Ecto neural progenitor cell (in vitro differentiated cells): ENCODE measurements around the gene CHRDL1.
A peak's percentile ranks its signal among the peaks of the same experiment; 100 is the strongest.

Source experiments
- DNase-seq: peaks from one replicate; pipeline ENCODE4 v3.0.0-alpha.2; 2018; ENCODE audit warnings: low spot score

Gene CHRDL1

GRCh38 chrX:110743679-110744340 lies 51.8 kb downstream of the CHRDL1 start:
- no peak for DNase-seq

DNA sequence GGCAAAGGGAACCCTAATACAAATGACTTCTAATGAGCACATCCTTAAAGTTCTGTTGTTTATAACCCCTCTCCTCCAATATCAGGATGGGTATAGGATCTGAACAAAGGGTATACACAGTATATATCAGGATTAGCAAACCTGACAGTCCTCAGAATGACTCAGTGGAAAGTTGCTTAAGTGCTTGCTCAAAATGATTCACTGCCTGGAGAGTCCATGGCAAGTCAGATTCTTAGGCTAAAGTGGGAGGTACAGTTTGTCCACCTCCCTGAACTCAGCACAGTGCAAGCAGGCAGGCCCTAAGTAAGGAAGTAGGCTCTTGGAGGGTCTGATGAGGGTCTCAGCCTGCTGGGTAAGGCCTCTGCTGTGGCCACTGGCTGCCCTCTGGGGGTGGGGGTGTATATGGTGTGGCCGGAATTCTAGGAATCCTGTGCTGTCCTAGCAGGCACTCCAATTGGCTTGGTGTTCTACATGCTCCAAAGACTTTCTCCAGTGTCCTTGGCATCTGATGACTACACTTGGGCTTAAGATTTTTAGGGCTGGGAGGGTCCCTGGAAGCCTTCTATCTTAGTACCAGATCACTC lies 54.3 kb downstream of the CHRDL1 start:
- no peak for DNase-seq

DNA sequence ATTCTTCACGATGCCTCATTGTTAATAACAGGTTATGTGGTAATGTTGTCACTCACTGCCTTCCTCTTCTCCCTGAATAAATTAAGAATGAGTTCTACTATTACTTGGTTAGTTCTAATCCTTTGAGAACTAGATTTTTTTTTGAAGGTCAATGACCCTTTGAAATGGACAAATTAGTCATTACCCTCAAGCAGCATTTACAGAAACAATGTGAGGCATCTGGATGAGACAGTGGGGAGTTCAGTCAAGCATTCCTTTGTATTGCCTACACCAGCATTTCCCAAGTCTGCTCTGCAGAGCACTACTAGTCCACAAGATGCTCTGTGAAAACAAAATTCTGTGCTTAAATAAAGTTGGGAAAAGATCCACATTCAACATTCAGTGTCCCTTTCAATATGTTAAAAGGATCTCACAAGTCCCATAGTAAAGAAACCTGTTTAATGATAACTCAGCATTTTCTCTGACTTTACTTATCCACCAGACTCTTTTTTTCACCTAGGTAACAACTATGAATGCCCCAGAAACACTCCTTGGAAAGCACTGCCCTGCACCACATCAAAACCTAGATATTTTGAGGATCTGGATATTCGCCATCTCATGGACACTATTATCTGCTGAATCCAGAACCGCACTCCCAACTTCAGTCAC lies 60.6 kb downstream of the CHRDL1 start:
- no peak for DNase-seq

DNA sequence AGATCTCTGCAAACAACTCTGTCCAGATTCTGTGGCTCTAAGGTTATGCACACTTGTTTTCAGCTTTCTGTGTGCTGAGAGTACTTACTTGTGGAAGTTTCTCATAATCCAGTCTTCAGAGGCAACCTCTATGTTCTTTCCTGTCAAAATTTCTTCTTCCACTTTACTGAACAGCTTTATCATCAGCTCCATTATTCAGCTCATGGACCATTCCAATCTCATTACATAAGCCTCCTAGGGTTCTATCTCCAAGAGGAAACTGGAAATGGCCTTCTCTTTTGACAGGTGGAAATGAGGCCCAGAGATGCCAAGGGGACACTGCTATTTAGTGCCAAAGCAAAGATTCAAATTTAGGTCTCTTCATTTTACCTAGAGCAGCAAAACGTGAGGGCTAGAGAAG lies 61.3 kb downstream of the CHRDL1 start:
- DNase-seq: no peak

GRCh38 chrX:110733166-110733565 lies 62.5 kb downstream of the CHRDL1 start:
- DNase-seq: no peak

GRCh38 chrX:110732266-110732665 lies 63.4 kb downstream of the CHRDL1 start:
- peak; percentile 49 for DNase-seq

DNA sequence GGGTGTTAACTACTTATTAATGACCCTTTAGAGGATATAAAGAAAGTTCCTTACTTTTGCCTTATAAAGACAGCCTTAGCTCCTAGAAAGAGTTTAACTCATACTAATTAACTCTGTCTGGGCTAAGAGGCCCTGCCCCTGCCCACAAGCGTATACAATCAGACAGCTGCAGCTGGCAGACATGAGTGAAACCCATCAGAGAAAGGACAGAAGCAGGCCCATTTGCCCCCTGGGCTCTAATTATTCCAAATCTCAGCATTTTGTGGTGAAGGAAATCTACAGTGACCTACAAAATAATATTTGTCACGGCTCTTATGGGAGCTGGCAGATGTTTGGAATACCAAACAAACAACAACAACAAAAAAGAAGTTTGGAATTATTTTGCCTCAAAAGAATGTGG lies 71.8 kb downstream of the CHRDL1 start:
- DNase-seq: no peak

DNA sequence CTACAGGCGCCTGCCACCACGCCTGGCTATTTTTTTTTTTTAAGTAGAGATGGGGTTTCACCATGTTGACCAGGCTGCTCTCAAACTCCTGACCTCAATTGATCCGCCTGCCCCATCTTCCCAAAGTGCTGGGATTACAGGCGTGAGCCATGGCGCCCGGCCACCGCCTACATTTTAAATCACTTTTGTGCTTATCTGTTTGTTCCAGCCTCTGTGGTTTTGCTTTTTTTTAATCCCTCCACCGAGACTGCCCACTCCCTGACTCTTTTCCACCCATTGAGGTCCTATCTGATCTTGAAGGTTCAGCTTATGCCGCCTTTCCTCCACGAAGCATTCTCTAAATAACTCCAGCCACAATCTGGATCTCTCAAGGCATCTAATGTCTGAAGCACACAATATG lies 73.5 kb downstream of the CHRDL1 start:
- DNase-seq: no peak

GRCh38 chrX:110713666-110714065 lies 82.0 kb downstream of the CHRDL1 start:
- DNase-seq: no peak

DNA sequence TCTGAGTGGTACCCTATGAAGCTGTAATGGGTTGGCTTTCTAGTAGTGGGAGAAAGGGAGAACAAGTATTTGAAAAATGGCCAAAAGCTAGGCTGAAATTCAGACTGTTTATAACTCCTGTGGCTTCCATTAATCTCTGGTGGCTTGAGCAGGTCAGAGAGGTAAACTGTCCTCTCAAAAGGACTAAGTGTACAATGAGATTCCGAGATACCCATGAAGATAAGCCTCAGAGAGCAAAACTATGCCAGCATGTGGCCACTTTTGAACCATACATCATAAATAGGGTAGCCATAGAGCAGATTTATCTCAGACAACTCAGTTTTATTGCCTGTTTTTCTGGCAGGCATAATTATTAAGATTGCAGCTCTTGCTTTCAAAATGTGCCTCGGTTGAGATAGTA lies 89.2 kb downstream of the CHRDL1 start:
- DNase-seq: no peak

- no peak for DNase-seq
Measured at GRCh38 chrX:110703641-110704040, 92.0 kb downstream of the CHRDL1 start.

- no peak for DNase-seq
Measured at GRCh38 chrX:110699109-110699508, 96.5 kb downstream of the CHRDL1 start.

- no peak for DNase-seq
Measured at GRCh38 chrX:110698696-110699095, 96.9 kb downstream of the CHRDL1 start.

DNA sequence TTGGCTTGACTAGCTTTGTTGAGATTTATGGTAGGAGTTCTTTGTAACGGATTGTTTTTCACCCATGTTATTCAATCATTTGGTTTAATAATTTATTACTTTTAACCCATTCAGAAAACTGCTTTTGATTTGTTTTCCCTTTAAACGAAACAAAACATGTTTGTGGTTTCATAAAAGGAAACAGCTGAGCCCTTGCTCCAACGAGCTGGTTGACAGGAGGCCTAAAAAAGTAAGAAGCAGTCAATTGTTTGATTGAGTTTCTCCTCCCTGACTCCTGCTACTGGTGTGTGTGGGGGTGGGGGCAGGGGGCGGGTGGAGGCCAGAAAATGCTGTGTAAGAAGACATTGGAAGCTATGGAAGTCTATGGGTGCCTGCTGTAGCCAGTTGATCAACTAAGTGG lies 102.8 kb downstream of the CHRDL1 start:
- DNase-seq: no peak

DNA sequence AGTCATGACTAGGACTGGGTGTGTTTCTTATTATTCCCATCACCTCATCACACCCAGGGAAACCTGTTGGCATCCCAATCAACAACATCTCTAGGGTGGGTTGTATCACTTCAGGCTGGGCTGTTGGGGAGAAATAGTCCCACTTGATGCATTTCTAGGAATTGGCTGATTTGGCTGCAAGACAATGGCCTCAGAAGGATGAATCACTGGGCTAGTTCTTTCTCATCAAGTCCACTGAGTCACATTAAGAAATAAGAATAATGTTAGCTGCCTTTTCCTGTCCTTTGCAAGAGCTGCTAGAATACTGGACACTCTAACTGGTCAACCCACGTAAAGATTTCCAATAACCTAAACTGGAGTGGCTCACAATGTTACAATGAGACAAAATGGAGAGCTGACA lies 104.2 kb downstream of the CHRDL1 start:
- DNase-seq: no peak

GRCh38 chrX:110684653-110685052 lies 111.0 kb downstream of the CHRDL1 start:
- no peak for DNase-seq

DNA sequence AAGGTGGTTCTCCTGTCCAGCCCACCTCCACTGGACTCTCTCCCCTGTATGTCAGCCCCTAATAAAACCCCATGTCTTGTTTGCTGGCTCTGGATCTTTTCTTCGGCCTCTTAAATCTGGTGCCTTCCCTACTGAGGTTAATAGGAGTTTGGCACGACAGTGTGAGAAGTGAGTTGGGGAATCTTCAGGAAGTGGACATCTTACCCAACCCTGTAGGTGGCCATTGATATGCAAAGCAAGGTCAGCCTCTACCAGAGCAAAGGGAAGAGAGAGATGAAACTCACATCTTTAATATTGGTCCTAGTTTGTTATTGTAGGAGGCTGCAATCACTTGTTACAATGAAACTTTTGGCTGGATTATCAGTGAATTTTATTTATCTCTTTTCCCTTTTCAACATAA lies 111.7 kb downstream of the CHRDL1 start:
- no peak for DNase-seq

- DNase-seq: no peak
Measured at GRCh38 chrX:110678591-110678990, 117.0 kb downstream of the CHRDL1 start.

DNA sequence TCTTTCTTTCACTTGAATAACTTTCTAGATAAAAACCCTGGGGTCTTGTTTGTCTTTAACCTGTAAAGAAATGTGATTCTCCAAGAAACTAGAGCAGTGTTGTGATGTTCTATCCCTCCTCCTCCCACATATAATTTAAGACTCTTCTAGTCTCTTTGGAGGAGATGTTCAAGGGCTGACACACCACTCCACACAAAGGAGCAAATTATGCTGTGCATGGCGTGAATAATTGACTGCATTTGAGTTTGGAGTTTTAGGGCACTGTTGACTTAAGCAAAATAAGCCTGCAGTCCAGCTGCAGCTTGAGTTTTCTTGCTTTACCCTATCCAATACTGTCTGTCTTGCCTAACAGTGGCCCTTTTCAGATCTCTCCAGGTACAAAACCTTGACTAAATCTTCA lies 119.7 kb downstream of the CHRDL1 start:
- no peak for DNase-seq

GRCh38 chrX:110671068-110671803 lies 124.4 kb downstream of the CHRDL1 start:
- DNase-seq: no peak

GRCh38 chrX:110669572-110669971 lies 126.0 kb downstream of the CHRDL1 start:
- no peak for DNase-seq

GRCh38 chrX:110667706-110668105 lies 127.9 kb downstream of the CHRDL1 start:
- DNase-seq: peak; percentile 65
